ENCODE measurements around the gene BPIFB1.

BPIFB1 gene

DNA sequence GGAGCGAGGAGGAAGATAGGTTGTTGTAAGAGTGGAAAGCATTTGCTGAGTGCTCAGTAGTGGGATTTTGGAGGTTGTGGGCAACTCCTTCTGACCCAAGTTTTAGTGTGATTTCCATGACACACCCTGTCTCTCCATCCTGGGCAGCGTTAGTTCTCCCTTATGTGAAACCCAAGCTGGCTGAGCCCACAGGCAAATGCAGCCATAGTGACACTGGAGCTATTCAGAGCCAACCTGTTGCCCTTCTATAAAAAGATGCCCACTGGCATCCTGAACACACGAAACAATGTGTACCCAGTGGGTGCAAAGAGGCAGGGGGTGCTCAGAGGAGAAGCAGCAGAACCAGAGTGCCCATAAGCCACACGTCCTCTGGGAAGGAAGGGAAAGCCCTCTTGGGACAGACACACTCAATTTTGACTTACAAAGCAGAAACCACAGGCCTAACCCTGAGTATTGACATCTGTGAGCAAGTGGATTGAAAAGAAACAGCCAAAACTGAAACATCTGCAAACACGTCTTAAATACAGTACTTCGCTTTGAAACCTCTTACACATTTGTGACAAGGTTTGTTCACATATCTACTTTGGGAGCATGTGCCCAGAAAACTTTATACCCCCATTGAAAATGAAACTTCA is 54.6 kb downstream of the BPIFB1 start:
- Histone ChIP-seq H3K9me3 (ENCODE audit: low read length) (no peaks in the 10 kb centered on the region), H3K36me3 (ENCODE audit: insufficient read depth, low read length) (no peaks in the 10 kb centered on the region), H3K4me3 (ENCODE audit: low read depth, low read length, poor library complexity, severe bottlenecking) (no peak overlapping the region), H2AFZ (ENCODE audit: low read length) (no peak overlapping the region), H3K27ac (ENCODE audit: low read depth, low read length, poor library complexity, severe bottlenecking) (no peak overlapping the region), H4K20me1 (ENCODE audit: insufficient read depth, low read length) (no peaks in the 10 kb centered on the region), H3K4me1 (ENCODE audit: insufficient read depth, low read length, severe bottlenecking) (no peaks in the 10 kb centered on the region), H3K9ac (ENCODE audit: low read length) (no peak overlapping the region; the same call in 1 of the 2 replicates), H3K9me2 (ENCODE audit: low read depth, low read length) (no peaks in the 10 kb centered on the region), H3F3A (ENCODE audit: insufficient read depth, low read length) (no peaks in the 10 kb centered on the region), H3K4me2 (ENCODE audit: low read length) (no peak overlapping the region), H3K27me3 (ENCODE audit: insufficient read depth, low read length) (no peaks in the 10 kb centered on the region; the same call in 1 of the 2 replicates), H3K79me2 (ENCODE audit: insufficient read depth, low read length) (no peaks in the 10 kb centered on the region)
- TF ChIP-seq, protein P1, sequence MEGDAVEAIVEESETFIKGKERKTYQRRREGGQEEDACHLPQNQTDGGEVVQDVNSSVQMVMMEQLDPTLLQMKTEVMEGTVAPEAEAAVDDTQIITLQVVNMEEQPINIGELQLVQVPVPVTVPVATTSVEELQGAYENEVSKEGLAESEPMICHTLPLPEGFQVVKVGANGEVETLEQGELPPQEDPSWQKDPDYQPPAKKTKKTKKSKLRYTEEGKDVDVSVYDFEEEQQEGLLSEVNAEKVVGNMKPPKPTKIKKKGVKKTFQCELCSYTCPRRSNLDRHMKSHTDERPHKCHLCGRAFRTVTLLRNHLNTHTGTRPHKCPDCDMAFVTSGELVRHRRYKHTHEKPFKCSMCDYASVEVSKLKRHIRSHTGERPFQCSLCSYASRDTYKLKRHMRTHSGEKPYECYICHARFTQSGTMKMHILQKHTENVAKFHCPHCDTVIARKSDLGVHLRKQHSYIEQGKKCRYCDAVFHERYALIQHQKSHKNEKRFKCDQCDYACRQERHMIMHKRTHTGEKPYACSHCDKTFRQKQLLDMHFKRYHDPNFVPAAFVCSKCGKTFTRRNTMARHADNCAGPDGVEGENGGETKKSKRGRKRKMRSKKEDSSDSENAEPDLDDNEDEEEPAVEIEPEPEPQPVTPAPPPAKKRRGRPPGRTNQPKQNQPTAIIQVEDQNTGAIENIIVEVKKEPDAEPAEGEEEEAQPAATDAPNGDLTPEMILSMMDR (IDR thresholded peaks at IDR 0.05; ENCODE audit: low read length) = no peak
- no peak for TF ChIP-seq EZH2 (IDR thresholded peaks at IDR 0.05; ENCODE audit: borderline replicate concordance, low read length)

DNA sequence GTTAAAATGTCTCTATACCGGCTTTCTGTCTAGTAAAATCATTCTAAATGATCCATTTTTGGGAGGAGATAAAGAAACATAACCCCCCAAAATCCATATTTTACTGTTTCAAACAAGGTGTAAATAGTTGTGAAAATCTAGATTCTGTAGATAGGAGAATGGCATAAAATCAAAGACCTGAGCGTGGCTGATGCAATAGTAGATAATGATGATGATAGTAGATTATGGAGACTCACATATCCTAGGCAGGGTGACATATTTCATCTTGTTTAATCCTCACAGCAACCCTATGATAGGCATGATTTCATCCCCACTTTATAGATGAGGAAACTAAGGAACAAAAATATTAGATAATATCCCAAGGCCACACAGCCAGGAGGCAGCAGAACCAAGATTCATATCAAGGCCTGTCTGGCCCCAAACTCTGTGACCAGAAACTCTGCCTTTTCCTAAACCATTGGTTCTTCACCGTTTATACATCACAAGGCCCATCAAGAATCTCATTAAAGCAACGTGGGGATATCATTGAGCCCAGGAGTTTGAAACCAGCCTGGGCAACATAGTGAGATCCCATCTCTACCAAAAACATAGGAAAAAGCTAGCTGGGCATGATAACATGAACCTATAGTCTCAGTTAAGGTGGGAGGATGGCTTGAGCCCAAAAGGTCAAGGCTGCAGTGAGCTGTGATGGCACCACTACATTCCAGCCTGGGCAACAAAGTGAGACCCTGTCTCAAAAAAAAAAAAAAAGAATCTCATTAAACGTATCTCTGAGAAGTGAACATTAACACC is 55.6 kb downstream of the BPIFB1 start:
- no peak overlapping the region for H3K27ac ChIP-seq (ENCODE audit: low read depth, low read length, poor library complexity, severe bottlenecking)
- H3K27me3 ChIP-seq (ENCODE audit: insufficient read depth, low read length) = no peaks in the 10 kb centered on the region; the same call in 1 of the 2 replicates
- H3K4me2 ChIP-seq (ENCODE audit: low read length) = no peak overlapping the region

GRCh38 chr20:33339515-33340058 is 56.6 kb downstream of the BPIFB1 start:
- Histone ChIP-seq H3K4me1 (ENCODE audit: insufficient read depth, low read length, severe bottlenecking) (peaks cover 2% of the 10 kb centered on the region), H2AFZ (ENCODE audit: low read length) (no peak overlapping the region)

More for the DNA sequence above, 55.6 kb downstream of the BPIFB1 start:
- no peaks in the 10 kb centered on the region for H3K36me3 ChIP-seq (ENCODE audit: insufficient read depth, low read length)
- H4K20me1 ChIP-seq (ENCODE audit: insufficient read depth, low read length) = no peaks in the 10 kb centered on the region
- no peak overlapping the region for H2AFZ ChIP-seq (ENCODE audit: low read length)
- no peaks in the 10 kb centered on the region for H3F3A ChIP-seq (ENCODE audit: insufficient read depth, low read length)
- H3K79me2 ChIP-seq (ENCODE audit: insufficient read depth, low read length) = no peaks in the 10 kb centered on the region
- no peaks in the 10 kb centered on the region for H3K9me3 ChIP-seq (ENCODE audit: low read length)
- no peak overlapping the region for H3K4me3 ChIP-seq (ENCODE audit: low read depth, low read length, poor library complexity, severe bottlenecking)
- no peak overlapping the region for H3K9ac ChIP-seq (ENCODE audit: low read length)
- TF ChIP-seq EZH2 (IDR thresholded peaks at IDR 0.05; ENCODE audit: borderline replicate concordance, low read length) = no peak
- TF ChIP-seq, protein P1 (IDR thresholded peaks at IDR 0.05; ENCODE audit: low read length) = no peak
- H3K4me1 ChIP-seq (ENCODE audit: insufficient read depth, low read length, severe bottlenecking) = no peaks in the 10 kb centered on the region
- H3K9me2 ChIP-seq (ENCODE audit: low read depth, low read length) = no peaks in the 10 kb centered on the region

More at GRCh38 chr20:33339515-33340058, 56.6 kb downstream of the BPIFB1 start:
- Histone ChIP-seq H3K27me3 (ENCODE audit: insufficient read depth, low read length) (no peaks in the 10 kb centered on the region), H3K4me3 (ENCODE audit: low read depth, low read length, poor library complexity, severe bottlenecking) (no peak overlapping the region), H3F3A (ENCODE audit: insufficient read depth, low read length) (no peaks in the 10 kb centered on the region), H3K27ac (ENCODE audit: low read depth, low read length, poor library complexity, severe bottlenecking) (no peak overlapping the region), H3K9ac (ENCODE audit: low read length) (no peak overlapping the region), H4K20me1 (ENCODE audit: insufficient read depth, low read length) (no peaks in the 10 kb centered on the region), H3K36me3 (ENCODE audit: insufficient read depth, low read length) (no peaks in the 10 kb centered on the region), H3K79me2 (ENCODE audit: insufficient read depth, low read length) (no peaks in the 10 kb centered on the region), H3K9me3 (ENCODE audit: low read length) (no peaks in the 10 kb centered on the region), H3K9me2 (ENCODE audit: low read depth, low read length) (no peaks in the 10 kb centered on the region), H3K4me2 (ENCODE audit: low read length) (no peak overlapping the region)
- no peak for TF ChIP-seq EZH2 (IDR thresholded peaks at IDR 0.05; ENCODE audit: borderline replicate concordance, low read length)
- TF ChIP-seq, protein P1 (IDR thresholded peaks at IDR 0.05; ENCODE audit: low read length) = no peak
